ENCODE results near the gene GADL1.

Gene GADL1

DNA sequence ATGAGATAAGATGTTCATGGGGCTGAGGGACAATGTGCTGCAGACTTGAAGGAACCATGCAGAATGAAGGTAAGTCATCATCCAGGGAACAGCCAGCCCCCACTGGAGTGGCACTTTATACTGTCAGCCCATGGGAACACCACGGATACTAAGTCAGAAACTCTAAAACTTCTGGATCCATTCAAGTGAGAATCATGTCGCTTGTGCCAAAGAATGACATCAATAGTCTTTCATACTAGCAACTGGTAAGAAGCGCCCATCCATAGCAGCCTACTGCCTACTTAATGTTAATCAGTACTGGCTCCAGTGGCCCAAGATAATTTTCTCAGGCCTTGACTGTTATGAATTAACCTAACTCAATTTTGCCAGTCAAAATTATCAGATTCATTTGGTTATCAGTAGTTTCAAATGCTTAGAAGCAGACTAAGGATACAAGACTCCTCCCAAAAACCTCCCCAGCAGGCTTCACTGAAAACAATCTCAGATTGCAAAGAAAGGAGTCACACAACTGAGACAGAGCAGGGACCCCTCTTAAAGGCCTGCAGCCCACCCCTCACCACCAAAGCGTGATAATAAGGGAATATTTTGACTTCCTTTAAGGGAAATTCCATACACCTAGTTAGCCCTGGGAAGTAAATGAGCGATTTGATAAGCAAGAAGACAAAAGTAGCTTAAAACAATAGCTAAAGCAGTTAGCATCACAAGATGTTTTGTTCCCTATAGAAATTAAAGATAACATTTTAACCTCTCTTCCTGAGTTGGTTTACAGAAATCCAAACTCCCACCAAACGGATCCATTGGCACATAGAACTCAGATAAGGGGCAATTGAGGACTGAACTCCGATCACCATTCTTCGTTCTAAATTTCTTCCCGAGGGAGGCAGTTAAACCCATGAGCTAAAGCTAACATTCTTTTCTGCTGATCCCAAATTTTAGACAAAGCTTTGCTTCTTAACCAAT lies 189.2 kb downstream of the GADL1 start:
- TF ChIP-seq, protein P1, sequence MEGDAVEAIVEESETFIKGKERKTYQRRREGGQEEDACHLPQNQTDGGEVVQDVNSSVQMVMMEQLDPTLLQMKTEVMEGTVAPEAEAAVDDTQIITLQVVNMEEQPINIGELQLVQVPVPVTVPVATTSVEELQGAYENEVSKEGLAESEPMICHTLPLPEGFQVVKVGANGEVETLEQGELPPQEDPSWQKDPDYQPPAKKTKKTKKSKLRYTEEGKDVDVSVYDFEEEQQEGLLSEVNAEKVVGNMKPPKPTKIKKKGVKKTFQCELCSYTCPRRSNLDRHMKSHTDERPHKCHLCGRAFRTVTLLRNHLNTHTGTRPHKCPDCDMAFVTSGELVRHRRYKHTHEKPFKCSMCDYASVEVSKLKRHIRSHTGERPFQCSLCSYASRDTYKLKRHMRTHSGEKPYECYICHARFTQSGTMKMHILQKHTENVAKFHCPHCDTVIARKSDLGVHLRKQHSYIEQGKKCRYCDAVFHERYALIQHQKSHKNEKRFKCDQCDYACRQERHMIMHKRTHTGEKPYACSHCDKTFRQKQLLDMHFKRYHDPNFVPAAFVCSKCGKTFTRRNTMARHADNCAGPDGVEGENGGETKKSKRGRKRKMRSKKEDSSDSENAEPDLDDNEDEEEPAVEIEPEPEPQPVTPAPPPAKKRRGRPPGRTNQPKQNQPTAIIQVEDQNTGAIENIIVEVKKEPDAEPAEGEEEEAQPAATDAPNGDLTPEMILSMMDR (IDR thresholded peaks at IDR 0.05): no peak

- TF ChIP-seq, protein P1 (IDR thresholded peaks at IDR 0.05): no peak
These were observed 191.5 kb downstream of the GADL1 start for GRCh38 chr3:30702828-30703397.

GRCh38 chr3:30702038-30702827 lies 192.2 kb downstream of the GADL1 start:
- TF ChIP-seq, protein P1 (IDR thresholded peaks at IDR 0.05): no peak

DNA sequence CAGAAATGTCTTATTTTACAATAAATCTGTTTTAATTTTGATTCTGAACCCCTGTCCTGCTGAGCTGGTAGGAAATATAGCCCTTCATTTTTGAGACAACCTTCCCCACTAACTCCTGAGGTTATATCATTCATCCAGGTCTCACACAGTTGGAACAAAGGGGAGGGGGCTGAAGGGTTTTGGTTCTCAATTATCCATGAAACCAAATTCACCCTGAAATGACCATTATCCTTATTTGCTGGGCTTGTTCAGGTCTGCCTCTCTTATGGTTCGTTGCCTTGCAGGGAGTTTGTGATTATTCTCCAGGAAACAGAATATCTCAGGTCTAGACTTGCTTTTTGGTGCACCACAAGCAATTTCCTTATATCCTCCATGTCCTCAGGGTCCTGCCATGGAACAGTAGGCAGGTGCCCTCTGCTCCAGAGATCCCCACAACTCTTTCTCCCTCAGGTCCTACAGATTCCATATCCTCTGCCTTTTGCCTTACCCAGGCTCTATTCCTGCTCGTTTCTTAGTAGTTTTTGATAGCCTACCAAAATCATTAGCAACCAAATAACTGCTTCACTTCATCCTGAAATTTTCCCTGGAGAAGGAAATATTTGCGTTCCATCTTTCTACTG lies 193.6 kb downstream of the GADL1 start:
- TF ChIP-seq, protein P1 (IDR thresholded peaks at IDR 0.05): no peak

DNA sequence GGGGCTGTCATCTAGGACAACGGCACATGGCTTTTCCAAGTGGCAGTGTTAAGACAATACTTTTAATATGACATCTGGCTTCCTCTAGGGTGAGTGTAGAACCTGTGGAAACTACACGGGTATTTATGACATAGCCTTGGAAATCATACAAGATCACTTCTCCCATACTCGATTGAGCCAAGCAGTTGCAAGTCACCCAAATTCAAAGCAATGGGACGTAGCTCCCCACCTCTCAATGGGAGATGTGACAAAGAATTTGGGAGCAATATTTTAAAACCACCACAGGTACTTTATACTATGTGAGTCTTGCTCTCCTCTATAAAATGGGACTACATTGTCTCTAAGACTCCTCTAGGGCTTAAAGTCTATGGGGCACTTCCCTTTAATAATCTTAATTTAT lies 194.5 kb downstream of the GADL1 start:
- TF ChIP-seq, protein P1 (IDR thresholded peaks at IDR 0.05): no peak

DNA sequence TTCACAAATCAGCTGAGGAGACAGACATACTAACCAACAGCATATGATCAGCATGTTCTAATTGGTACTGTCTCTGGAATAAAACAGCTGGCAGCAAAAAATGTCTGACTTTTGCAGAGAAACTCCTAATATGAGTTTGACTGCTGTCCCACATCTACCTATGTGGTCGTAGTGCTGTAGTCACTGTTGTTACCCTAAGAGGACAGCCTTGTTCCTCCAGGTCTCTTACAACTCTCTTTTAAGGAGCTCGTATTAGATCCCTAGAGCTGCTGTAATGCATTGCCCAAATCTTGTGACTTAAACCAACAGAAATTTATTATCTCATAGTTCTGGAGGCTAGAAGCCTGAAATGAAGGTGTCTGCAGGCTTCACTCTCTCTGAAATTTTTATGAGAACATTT lies 195.9 kb downstream of the GADL1 start:
- TF ChIP-seq, protein P1 (IDR thresholded peaks at IDR 0.05): no peak

DNA sequence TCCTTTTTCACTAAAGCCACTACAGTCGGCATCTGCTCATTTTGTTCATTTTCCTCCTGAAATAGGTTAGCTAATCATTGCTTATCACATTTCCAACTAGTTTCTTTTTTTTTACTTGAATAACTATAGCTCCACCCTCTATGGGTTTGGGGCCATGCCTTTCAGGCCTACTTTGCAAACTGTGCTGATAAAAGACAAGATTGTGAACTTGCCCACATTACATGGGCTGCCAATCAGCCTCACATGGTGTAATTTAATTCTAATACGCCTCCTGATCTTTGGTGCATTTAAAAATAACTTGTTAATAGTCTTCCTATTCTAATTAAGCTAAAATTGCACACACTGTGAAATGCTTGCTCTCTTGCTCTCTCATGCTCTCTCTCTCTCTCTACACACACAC lies 197.6 kb downstream of the GADL1 start:
- TF ChIP-seq, protein P1 (IDR thresholded peaks at IDR 0.05): no peak
